GM13977 (cell line): ENCODE data around the gene TLCD4.

Experiments used
- DNase-seq: peaks from one replicate; pipeline ENCODE4 v3.0.0; 2012; ENCODE audit warnings: low spot score
- CTCF ChIP-seq: IDR thresholded peaks from 2 replicates; pipeline ENCODE4 v1.5.1; 2012; ENCODE audit warnings: mild to moderate bottlenecking, control low read depth; ENCODE audit not compliant: insufficient read depth; ENCODE audit errors: extremely low read depth, missing control alignments
- in situ Hi-C: fragments of 300-500 bp; cut with MboI; formaldehyde crosslinking; loops from one replicate; pipeline ENCODE4 v1.12.0; 2022; ENCODE audit warnings: low sequenced_read_pairs, low pct_unique_long_range_greater_than_20kb, mixed read lengths, inconsistent platforms; ENCODE audit not compliant: unreplicated experiment

Gene TLCD4

GRCh38 chr1:95094923-95095322 lies 22.2 kb upstream of the TLCD4 start:
- in situ Hi-C loops = no loop called here
- TF ChIP-seq CTCF = no peak
- no peak for DNase-seq

- no peak for TF ChIP-seq CTCF
- DNase-seq = peak; percentile 39
- in situ Hi-C loops = no loop called here
Measured at GRCh38 chr1:95095833-95096217, 21.3 kb upstream of the TLCD4 start.

- TF ChIP-seq CTCF = no peak
- in situ Hi-C loops = no loop called here
- DNase-seq = no peak
Measured at GRCh38 chr1:95096218-95096841, 20.8 kb upstream of the TLCD4 start.

GRCh38 chr1:95097426-95097825 lies 19.7 kb upstream of the TLCD4 start:
- no peak for TF ChIP-seq CTCF
- in situ Hi-C loops = no loop called here
- no peak for DNase-seq

GRCh38 chr1:95098196-95098595 lies 19.0 kb upstream of the TLCD4 start:
- no peak for TF ChIP-seq CTCF
- no peak for DNase-seq

GRCh38 chr1:95108792-95109191 lies 8.4 kb upstream of the TLCD4 start:
- no peak for DNase-seq
- in situ Hi-C loops = no loop called here
- no peak for TF ChIP-seq CTCF

More at GRCh38 chr1:95098196-95098595, 19.0 kb upstream of the TLCD4 start:
- in situ Hi-C loops = no loop called here

GRCh38 chr1:95111014-95111413 lies 6.1 kb upstream of the TLCD4 start:
- DNase-seq = no peak
- in situ Hi-C loops = no loop called here
- TF ChIP-seq CTCF = no peak
